GM23248 (cell line): Measurements from ENCODE around the gene BRD8. TPM values are rescaled to one million over a fixed set of nuclear protein-coding genes. Genes with fewer than 3 reads are reported as not detected.
A peak's percentile ranks its signal among the peaks of the same experiment; 100 is the strongest.

Experiments used
- DNase-seq: peaks from one replicate; pipeline ENCODE4 v3.0.0-alpha.2; 2015
- H2AFZ ChIP-seq: fragments of 200-600 bp; sonication (generic); 2 replicates; pipeline ENCODE4 v1.6.1; 2016; ENCODE audit warnings: antibody characterized with exemption
- H3F3A ChIP-seq: fragments of 200-600 bp; sonication (generic); 2 replicates; pipeline ENCODE4 v1.6.1; 2016; ENCODE audit warnings: mild to moderate bottlenecking, antibody characterized with exemption, mixed run types; ENCODE audit not compliant: insufficient read depth
- H3K27ac ChIP-seq: fragments of 200-600 bp; sonication (generic); 2 replicates; pipeline ENCODE4 v1.5.1; 2016; ENCODE audit warnings: mild to moderate bottlenecking
- H3K27me3 ChIP-seq: fragments of 200-600 bp; sonication (generic); replicated peaks from 2 replicates; pipeline ENCODE4 v1.6.1; 2016; ENCODE audit warnings: mild to moderate bottlenecking; ENCODE audit not compliant: insufficient read depth
- H3K36me3 ChIP-seq: fragments of 200-600 bp; sonication (generic); 2 replicates; pipeline ENCODE4 v1.6.1; 2016; ENCODE audit warnings: low read depth, mild to moderate bottlenecking
- H3K4me1 ChIP-seq: fragments of 200-600 bp; sonication (generic); 2 replicates; pipeline ENCODE4 v1.6.1; 2016; ENCODE audit warnings: mild to moderate bottlenecking; ENCODE audit not compliant: insufficient read depth
- H3K4me2 ChIP-seq: fragments of 200-600 bp; sonication (generic); one replicate; pipeline ENCODE4 v1.6.1; 2016; ENCODE audit warnings: mild to moderate bottlenecking; ENCODE audit not compliant: unreplicated experiment
- H3K4me3 ChIP-seq: fragments of 200-600 bp; sonication (generic); 2 replicates; pipeline ENCODE4 v1.5.1; 2016; ENCODE audit warnings: mild to moderate bottlenecking
- H3K79me2 ChIP-seq: fragments of 200-600 bp; sonication (generic); 2 replicates; pipeline ENCODE4 v1.6.1; 2016; ENCODE audit warnings: mild to moderate bottlenecking; ENCODE audit not compliant: insufficient read depth
- H3K9ac ChIP-seq: fragments of 200-600 bp; sonication (generic); 2 replicates; pipeline ENCODE4 v1.6.1; 2016; ENCODE audit warnings: mild to moderate bottlenecking
- H3K9me2 ChIP-seq: fragments of 200-600 bp; sonication (generic); 2 replicates; pipeline ENCODE4 v1.6.1; 2016; ENCODE audit warnings: mixed run types, mild to moderate bottlenecking, moderate library complexity; ENCODE audit not compliant: insufficient read depth
- H3K9me3 ChIP-seq: fragments of 200-600 bp; sonication (generic); one replicate; pipeline ENCODE4 v1.6.1; 2017; ENCODE audit warnings: low read depth
- H4K20me1 ChIP-seq: fragments of 200-600 bp; sonication (generic); 2 replicates; pipeline ENCODE4 v1.6.0; 2016; ENCODE audit not compliant: insufficient read depth
- EZH2 ChIP-seq: fragments of 200-600 bp; sonication (generic); IDR thresholded peaks from 2 replicates; pipeline ENCODE4 v1.6.1; 2018; ENCODE audit warnings: antibody characterized with exemption, mild to moderate bottlenecking; ENCODE audit not compliant: insufficient read depth, poor library complexity, severe bottlenecking
- EZH2phosphoT487 ChIP-seq: fragments of 200-600 bp; sonication (generic); IDR thresholded peaks from 2 replicates; pipeline ENCODE4 v1.6.1; 2018; ENCODE audit warnings: antibody characterized with exemption, moderate library complexity, mild to moderate bottlenecking, low read depth; ENCODE audit not compliant: insufficient read depth
- WGBS, 2 experiments: methylation state at CpG; one replicate each; pipeline ENCODE4 v1.1.6; 2015 to 2017; ENCODE audit warnings: low lambda C conversion rate in 2 of 2, low coverage in 1 of 2; ENCODE audit errors: missing lambda C conversion rate in 2 of 2; 5-methylcytosine and 5-hydroxymethylcytosine counted together
- in situ Hi-C: fragments of 300-500 bp; cut with MboI; formaldehyde crosslinking; loops from 2 replicates; pipeline ENCODE4 v1.15.0; 2020
- polyA plus RNA-seq: library from polyadenylated mRNA; unstranded; fragments of >200 nt; fragmentation: Nextera tagmentation; extraction: Ambion mirVana; gene quantifications from 2 replicates; pipeline ENCODE4 v1.2.1, GENCODE V29; 2016
- total RNA-seq: library from RNA; depleted of rRNA; stranded (reverse); fragments of >200 nt; shearing (Covaris generic); gene quantifications from 2 replicates; pipeline ENCODE4 v1.2.3, GENCODE V29; 2014

The BRD8 gene
- total and polyA plus RNA-seq, 2 experiments from 2014 or later, result 49.5 to 64.7 TPM

DNA sequence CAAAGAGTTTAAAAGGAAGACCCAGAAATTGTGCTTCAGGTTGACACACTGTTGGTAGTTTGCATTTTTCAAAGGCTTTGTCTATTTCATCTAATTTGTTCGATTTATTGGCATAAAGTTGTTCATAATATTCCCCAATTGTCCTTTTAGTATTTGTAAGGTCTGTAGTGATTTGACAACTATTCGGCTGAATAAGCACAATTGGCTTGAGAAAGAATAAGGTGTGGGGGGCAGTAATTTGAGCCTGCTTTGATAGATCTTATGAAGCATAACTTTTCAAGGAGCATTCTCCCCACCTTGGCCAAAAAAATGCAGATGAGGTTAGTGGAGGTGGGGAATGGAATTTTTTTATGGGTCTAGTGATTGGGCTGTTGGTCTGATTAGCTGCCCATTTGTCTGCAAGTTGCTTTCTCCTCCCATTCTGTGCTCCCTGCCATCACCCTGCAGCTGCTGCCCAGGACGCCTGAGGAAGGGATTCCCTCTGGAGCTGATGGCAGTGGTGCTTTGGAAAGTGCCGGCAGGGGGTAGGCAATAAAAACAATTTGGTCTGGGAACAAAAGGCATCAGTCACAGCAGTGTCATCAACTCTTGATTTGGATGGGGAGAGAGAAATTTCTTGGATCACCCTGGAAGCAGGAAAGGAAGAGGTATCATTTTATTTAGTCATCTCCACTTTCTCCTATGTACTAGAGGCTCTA lies 68.0 kb downstream of the BRD8 start:
- DNase-seq, result no peak
- Histone ChIP-seq H3K9ac (no peak overlapping the region), H3F3A (no peaks in the 10 kb centered on the region), H3K27me3 (peaks cover 30% of the 10 kb centered on the region), H3K9me3 (no peaks in the 10 kb centered on the region), H3K36me3 (no peaks in the 10 kb centered on the region), H3K9me2 (no peaks in the 10 kb centered on the region), H3K4me2 (no peak overlapping the region), H3K4me3 (no peak overlapping the region), H3K79me2 (no peaks in the 10 kb centered on the region), H2AFZ (no peak overlapping the region), H4K20me1 (no peaks in the 10 kb centered on the region), H3K4me1 (no peaks in the 10 kb centered on the region), H3K27ac (no peak overlapping the region)
- in situ Hi-C loops, result no loop called here
- TF ChIP-seq EZH2, result no peak
- TF ChIP-seq EZH2phosphoT487, result no peak
- 17 to 20% methylated on average over 4 of the region's 4 CpGs for WGBS, 2 experiments

DNA sequence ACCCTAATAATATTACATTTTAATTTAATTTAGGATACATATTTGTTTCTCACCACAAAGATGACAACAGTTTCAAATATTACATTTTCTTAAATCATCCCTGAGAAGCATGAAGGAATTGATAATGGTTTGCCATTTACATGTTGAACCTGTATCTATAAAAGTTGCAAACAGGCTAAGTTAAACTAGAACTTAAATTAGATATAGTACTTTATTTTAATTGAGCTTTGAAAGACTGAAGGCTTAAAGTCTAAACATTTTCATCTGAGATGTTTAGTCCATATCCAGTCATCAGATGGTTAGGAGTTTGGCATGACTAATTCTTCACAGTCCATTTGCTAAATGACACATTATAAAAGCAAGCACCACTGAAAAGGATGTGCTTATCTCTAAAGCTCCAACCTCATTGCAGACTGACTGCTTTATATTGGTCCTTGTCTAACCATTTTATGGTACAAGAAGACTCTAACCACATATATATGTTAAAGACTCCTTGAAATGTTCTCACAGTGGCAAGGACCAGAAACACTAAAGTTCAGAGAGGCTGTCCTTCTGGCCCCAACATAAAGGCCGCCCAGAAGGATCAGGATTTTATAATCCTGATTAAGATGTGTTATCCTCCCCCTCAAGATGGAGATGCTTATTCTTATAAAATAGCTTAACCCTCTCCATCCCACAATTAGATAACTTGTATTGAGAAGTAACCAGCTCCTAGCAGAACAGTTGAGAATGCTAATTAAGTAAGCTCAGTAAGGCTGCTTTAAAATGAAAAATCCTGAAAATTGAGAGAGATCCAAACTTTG lies 68.8 kb downstream of the BRD8 start:
- Histone ChIP-seq H3F3A (no peaks in the 10 kb centered on the region), H3K27me3 (peaks cover 25% of the 10 kb centered on the region), H3K36me3 (no peaks in the 10 kb centered on the region), H3K27ac (no peak overlapping the region), H2AFZ (no peak overlapping the region), H4K20me1 (no peaks in the 10 kb centered on the region), H3K4me1 (no peaks in the 10 kb centered on the region), H3K79me2 (no peaks in the 10 kb centered on the region), H3K9me3 (no peaks in the 10 kb centered on the region), H3K9me2 (no peaks in the 10 kb centered on the region), H3K4me3 (no peak overlapping the region), H3K4me2 (no peak overlapping the region), H3K9ac (no peak overlapping the region)
- peak; percentile 51 for DNase-seq
- in situ Hi-C loops, result no loop called here
- 30 to 40% methylated on average over 1 of the region's 1 CpG for WGBS, 2 experiments
- no peak for TF ChIP-seq EZH2phosphoT487
- no peak for TF ChIP-seq EZH2

DNA sequence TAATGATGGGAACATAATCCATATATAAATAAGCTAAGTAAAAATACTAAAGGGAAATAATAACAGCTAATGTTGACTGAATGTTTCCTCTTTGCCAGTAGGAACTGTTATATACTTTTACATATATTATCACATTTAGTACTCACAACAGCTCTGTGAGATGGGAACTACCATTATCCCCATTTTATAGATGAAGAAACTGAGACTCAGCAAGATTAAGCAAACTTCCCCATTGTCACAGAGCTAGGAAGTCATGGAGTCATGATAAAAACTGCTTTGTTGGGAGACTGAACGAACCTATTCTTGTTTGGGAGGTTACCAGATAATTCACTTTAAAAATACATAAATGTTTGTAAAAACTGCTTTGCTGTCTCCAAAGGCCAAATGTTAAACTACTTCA lies 71.2 kb downstream of the BRD8 start:
- WGBS, 2 experiments, result 0 to 6% methylated on average over 1 of the region's 1 CpG
- H3K9ac ChIP-seq, result no peak overlapping the region
- DNase-seq, result no peak
- peaks cover 43% of the 10 kb centered on the region for H3K27me3 ChIP-seq
- H3K79me2 ChIP-seq, result no peaks in the 10 kb centered on the region
- no peaks in the 10 kb centered on the region for H3K36me3 ChIP-seq
- no peaks in the 10 kb centered on the region for H3F3A ChIP-seq
- no peak overlapping the region for H3K4me3 ChIP-seq
- no peaks in the 10 kb centered on the region for H3K9me3 ChIP-seq
- TF ChIP-seq EZH2phosphoT487 (no peak), EZH2 (no peak)
- no peak overlapping the region for H3K27ac ChIP-seq
- H4K20me1 ChIP-seq, result no peaks in the 10 kb centered on the region
- no peaks in the 10 kb centered on the region for H3K9me2 ChIP-seq
- H2AFZ ChIP-seq, result no peak overlapping the region
- in situ Hi-C loops, result no loop called here
- no peaks in the 10 kb centered on the region for H3K4me1 ChIP-seq
- H3K4me2 ChIP-seq, result no peak overlapping the region

DNA sequence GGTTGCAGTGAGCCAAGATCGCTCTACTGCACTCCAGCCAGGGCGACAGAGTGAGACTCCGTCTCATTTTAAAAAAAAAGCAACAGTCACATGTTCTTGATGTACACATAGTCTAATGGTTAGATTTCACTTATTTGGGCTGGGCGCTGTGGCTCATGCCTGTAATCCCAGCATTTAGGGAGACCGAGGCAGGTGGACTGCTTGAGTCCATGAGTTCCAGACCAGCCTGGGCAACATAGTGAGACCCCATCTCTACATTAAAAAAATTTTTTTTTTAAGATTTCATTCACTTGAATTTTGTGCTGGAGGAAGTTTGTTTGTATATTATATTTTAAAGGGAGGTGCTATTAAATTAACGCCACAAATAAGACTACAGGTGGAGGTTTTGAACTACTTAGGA lies 72.7 kb downstream of the BRD8 start:
- Histone ChIP-seq H3K36me3 (no peaks in the 10 kb centered on the region), H3K27ac (no peak overlapping the region), H3K4me3 (no peak overlapping the region), H3K9me3 (no peaks in the 10 kb centered on the region), H3F3A (no peaks in the 10 kb centered on the region), H3K4me1 (no peaks in the 10 kb centered on the region), H3K9ac (no peak overlapping the region), H3K79me2 (no peaks in the 10 kb centered on the region), H3K27me3 (peaks cover 46% of the 10 kb centered on the region), H4K20me1 (no peaks in the 10 kb centered on the region), H2AFZ (no peak overlapping the region), H3K9me2 (no peaks in the 10 kb centered on the region), H3K4me2 (no peak overlapping the region)
- 71 to 75% methylated on average over 6 of the region's 6 CpGs for WGBS, 2 experiments
- in situ Hi-C loops, result no loop called here
- TF ChIP-seq EZH2, result no peak
- no peak for TF ChIP-seq EZH2phosphoT487
- no peak for DNase-seq
